ENCODE data around the gene ZFHX2. TPM values are rescaled to one million over a fixed set of nuclear protein-coding genes. Genes with fewer than 3 reads are reported as not detected.
"Not testable (repeated sequence)": the region's sequence is repeated elsewhere in the genome, so short reads cannot be mapped to it uniquely, and the experiment has no call there.

ZFHX2 gene
- total RNA-seq: under 1 TPM; under 0.01 to 0.42 (median 0.20) TPM

DNA sequence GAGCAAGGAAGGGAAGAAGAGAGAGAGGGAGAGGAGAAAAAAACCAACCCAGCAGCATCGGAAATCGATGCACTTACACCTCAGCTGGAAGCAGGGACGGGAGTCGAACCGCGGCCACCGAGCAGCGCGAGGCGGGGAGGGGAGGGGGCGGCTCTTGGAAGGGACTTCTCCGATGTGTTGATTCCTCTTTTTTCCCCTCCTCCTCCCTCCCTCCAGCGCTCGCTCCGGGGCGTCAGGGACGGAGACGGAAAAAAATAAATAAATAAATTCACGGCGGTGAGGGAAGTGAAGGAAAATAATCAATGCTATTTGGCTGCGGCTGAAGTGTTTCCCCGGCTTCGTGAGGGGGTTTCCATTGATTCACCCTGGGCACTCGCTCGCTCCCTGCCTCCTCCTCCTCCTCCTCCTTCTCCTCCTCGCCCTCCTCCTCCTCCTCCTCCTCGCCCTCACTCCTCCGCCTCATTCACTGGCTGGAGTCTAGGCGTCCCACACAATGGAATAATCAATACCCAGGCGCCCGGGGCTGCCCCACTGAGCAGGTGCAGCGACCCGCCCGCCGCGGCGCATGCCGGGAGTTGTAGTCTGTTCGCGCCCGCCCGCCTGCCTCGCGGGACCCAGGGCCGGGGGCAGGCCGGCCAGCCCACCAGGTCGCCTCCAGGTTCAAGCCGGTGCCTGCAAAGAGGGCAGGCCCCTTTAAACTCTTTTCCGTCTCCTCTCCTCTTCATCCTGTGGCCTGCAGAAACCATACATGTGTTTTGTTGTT lies at the start of gene ZFHX2:
TSS of gene ZFHX2 (minus strand) at position 500 of the 763 bp plus-strand sequence. CDS start 16,440 bp downstream, outside the sequence.
- peaks cover 15 to 31% (median 19%) of the 10 kb centered on the region in 3 donors for H3K4me1 ChIP-seq
- 0 to 1% methylated on average over 27 to 38 of the region's 49 CpGs for WGBS, 2 donors
- intact Hi-C loops (cut with DNase I): no loop called here
- TF ChIP-seq, protein P1, sequence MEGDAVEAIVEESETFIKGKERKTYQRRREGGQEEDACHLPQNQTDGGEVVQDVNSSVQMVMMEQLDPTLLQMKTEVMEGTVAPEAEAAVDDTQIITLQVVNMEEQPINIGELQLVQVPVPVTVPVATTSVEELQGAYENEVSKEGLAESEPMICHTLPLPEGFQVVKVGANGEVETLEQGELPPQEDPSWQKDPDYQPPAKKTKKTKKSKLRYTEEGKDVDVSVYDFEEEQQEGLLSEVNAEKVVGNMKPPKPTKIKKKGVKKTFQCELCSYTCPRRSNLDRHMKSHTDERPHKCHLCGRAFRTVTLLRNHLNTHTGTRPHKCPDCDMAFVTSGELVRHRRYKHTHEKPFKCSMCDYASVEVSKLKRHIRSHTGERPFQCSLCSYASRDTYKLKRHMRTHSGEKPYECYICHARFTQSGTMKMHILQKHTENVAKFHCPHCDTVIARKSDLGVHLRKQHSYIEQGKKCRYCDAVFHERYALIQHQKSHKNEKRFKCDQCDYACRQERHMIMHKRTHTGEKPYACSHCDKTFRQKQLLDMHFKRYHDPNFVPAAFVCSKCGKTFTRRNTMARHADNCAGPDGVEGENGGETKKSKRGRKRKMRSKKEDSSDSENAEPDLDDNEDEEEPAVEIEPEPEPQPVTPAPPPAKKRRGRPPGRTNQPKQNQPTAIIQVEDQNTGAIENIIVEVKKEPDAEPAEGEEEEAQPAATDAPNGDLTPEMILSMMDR (IDR thresholded peaks at IDR 0.05): no peak
- TF ChIP-seq POLR2A (IDR thresholded peaks at IDR 0.05): no peak
- peak within 1 kb of the TSS; percentile 47 to 70 (median 58) for H3K4me3 ChIP-seq
- peak within 1 kb of the TSS; percentile 37 to 60 (median 44) for H3K27ac ChIP-seq
- H3K27me3 ChIP-seq: peaks cover 0 to 21% (median 0%) of the 10 kb centered on the region in 4 donors
- no peaks in the 10 kb centered on the region for H3K9me3 ChIP-seq
- DNase-seq: no peak
- no peaks in the 10 kb centered on the region for H3K36me3 ChIP-seq

DNA sequence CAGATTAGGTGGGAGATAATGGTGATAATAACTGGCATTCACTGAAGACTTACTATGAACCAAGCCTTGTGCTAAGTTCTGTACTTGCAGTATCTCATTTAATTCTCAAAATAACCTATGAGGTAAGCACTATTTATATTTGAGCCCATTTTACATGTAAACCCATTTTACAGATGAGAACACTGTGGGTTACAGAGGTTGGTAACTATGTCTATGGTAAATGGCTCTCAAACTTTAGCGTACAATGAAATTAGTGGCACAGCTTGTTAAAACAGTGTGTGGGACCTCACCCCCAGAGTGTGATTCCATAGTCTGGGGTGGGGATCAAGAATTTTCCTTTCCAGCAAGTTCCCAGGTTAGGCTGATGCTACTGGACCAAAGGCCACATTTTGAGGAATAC lies 49.2 kb upstream of the ZFHX2 start:
- Histone ChIP-seq H3K4me1 (no peaks in the 10 kb centered on the region), H3K27me3 (no peaks in the 10 kb centered on the region), H3K4me3 (no peak overlapping the region), H3K9me3 (no peaks in the 10 kb centered on the region), H3K27ac (no peak overlapping the region), H3K36me3 (no peaks in the 10 kb centered on the region)
- 100% methylated on average over 1 of the region's 1 CpG for WGBS, 2 donors
- intact Hi-C loops (cut with DNase I): no loop called here
- DNase-seq: no peak
- TF ChIP-seq POLR2A (IDR thresholded peaks at IDR 0.05): no peak
- TF ChIP-seq, protein P1 (IDR thresholded peaks at IDR 0.05): no peak

- no peaks in the 10 kb centered on the region for H3K27me3 ChIP-seq
- DNase-seq: no peak
- TF ChIP-seq, protein P1 (IDR thresholded peaks at IDR 0.05): no peak
- TF ChIP-seq POLR2A (IDR thresholded peaks at IDR 0.05): no peak
- no peak overlapping the region for H3K4me3 ChIP-seq
- no peak overlapping the region for H3K27ac ChIP-seq
- H3K9me3 ChIP-seq: no peaks in the 10 kb centered on the region
- H3K4me1 ChIP-seq: no peaks in the 10 kb centered on the region
- intact Hi-C loops (cut with DNase I): no loop called here
- WGBS, 2 donors: 80 to 91% methylated on average over 2 of the region's 2 CpGs
- no peaks in the 10 kb centered on the region for H3K36me3 ChIP-seq
These were observed 48.8 kb upstream of the ZFHX2 start for GRCh38 chr14:23600322-23600707.

DNA sequence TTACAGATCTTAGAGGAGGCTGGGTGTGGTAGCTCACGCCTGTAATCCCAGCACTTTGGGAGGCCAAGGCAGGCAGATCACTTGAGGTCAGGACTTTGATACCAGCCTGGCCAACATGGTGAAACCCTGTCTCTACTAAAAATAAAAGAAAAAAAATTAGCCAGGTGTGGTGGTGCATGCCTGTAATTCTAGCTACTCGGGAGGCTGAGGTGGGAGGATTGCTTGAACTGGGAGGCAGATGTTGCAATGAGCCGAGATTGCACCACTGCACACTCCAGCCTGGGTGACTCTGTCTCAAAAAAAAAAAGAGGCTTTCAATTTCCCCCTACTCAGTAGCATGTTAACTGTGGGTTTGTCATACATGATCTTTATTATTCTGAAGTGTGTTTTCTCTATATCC lies 42.6 kb upstream of the ZFHX2 start:
- H3K27ac ChIP-seq; H3K4me3 ChIP-seq; DNase-seq; intact Hi-C loops (cut with DNase I); H3K36me3 ChIP-seq; H3K27me3 ChIP-seq; H3K4me1 ChIP-seq; H3K9me3 ChIP-seq: not testable (repeated sequence)
- 56 to 81% methylated on average over 2 to 3 of the region's 3 CpGs for WGBS, 2 donors

GRCh38 chr14:23590198-23590597 lies 38.6 kb upstream of the ZFHX2 start:
- H3K4me1 ChIP-seq: peaks cover 0 to 7% (median 0%) of the 10 kb centered on the region in 3 donors
- H3K9me3 ChIP-seq: no peaks in the 10 kb centered on the region
- H3K4me3 ChIP-seq: no peak overlapping the region
- 76 to 85% methylated on average over 4 of the region's 4 CpGs for WGBS, 2 donors
- intact Hi-C loops (cut with DNase I): no loop called here
- TF ChIP-seq POLR2A (IDR thresholded peaks at IDR 0.05): no peak
- TF ChIP-seq, protein P1 (IDR thresholded peaks at IDR 0.05): no peak
- no peak overlapping the region for H3K27ac ChIP-seq
- DNase-seq: no peak
- H3K36me3 ChIP-seq: no peaks in the 10 kb centered on the region
- peaks cover 0 to 23% (median 0%) of the 10 kb centered on the region in 4 donors for H3K27me3 ChIP-seq
